ENCODE data around the gene ZBTB17. TPM values are rescaled to one million over a fixed set of nuclear protein-coding genes. Genes with fewer than 3 reads are reported as not detected.
A peak's percentile ranks its signal among the peaks of the same experiment; 100 is the strongest.

Gene ZBTB17
- total RNA-seq, 1 experiment from 2014 or later, result 46.3 TPM

GRCh38 chr1:15968172-15968571, 7.7 kb downstream of the ZBTB17 start:
- no TSS peak for BruUV-seq (replicated peaks)
- no peak overlapping the region for H3K27ac Mint-ChIP-seq (ENCODE audit: low read depth, unreplicated experiment)
- ChIA-PET POLR2A (interaction anchor here (0.9 kb wide), 1 partner anchor 12 kb away, joined by 3 read pairs; no protein-coding TSS in a partner anchor), CTCF (no interaction called here)
- intact Hi-C loops (cut with micrococcal nuclease), result no loop called here
- H3K9me3 Mint-ChIP-seq (ENCODE audit: unreplicated experiment), result no peaks in the 10 kb centered on the region
- no peaks in the 10 kb centered on the region for H3K27me3 Mint-ChIP-seq (ENCODE audit: insufficient read depth, unreplicated experiment)
- H3K4me1 Mint-ChIP-seq (ENCODE audit: insufficient read depth, unreplicated experiment), result peaks cover 11% of the 10 kb centered on the region
- no peak for DNase-seq (ENCODE audit: unreplicated experiment)
- H3K4me3 Mint-ChIP-seq (ENCODE audit: unreplicated experiment), result no peak overlapping the region
- H3K36me3 Mint-ChIP-seq (ENCODE audit: insufficient read depth, unreplicated experiment), result peaks cover 25% of the 10 kb centered on the region
- no peak for TF ChIP-seq CTCF (IDR thresholded peaks at IDR 0.05; ENCODE audit: unreplicated experiment)

- Mint-ChIP-seq H3K36me3 (ENCODE audit: insufficient read depth, unreplicated experiment) (peaks cover 18% of the 10 kb centered on the region), H3K27me3 (ENCODE audit: insufficient read depth, unreplicated experiment) (no peaks in the 10 kb centered on the region), H3K9me3 (ENCODE audit: unreplicated experiment) (no peaks in the 10 kb centered on the region), H3K27ac (ENCODE audit: low read depth, unreplicated experiment) (no peak overlapping the region), H3K4me3 (ENCODE audit: unreplicated experiment) (no peak overlapping the region), H3K4me1 (ENCODE audit: insufficient read depth, unreplicated experiment) (peaks cover 13% of the 10 kb centered on the region)
- CTCF ChIA-PET, result interaction anchor here (0.7 kb wide), 1 partner anchor 53 kb away, joined by 3 read pairs; no protein-coding TSS in a partner anchor
- no peak for DNase-seq (ENCODE audit: unreplicated experiment)
- intact Hi-C loops (cut with micrococcal nuclease), result no loop called here
- POLR2A ChIA-PET, result interaction anchor here (1.8 kb wide), 1 partner anchor 9 kb away, joined by 6 read pairs; the partner anchor contains the start of gene ZBTB17
- BruUV-seq (replicated peaks), result no TSS peak
- no peak for TF ChIP-seq CTCF (IDR thresholded peaks at IDR 0.05; ENCODE audit: unreplicated experiment)
Observed at GRCh38 chr1:15966956-15967344, 9.0 kb downstream of the ZBTB17 start.

GRCh38 chr1:15966081-15966955, 9.6 kb downstream of the ZBTB17 start:
- ChIA-PET POLR2A (interaction anchor here (1.8 kb wide), 1 partner anchor 10 kb away, joined by 6 read pairs; the partner anchor contains the start of gene ZBTB17), CTCF (interaction anchor here (0.7 kb wide), 1 partner anchor 54 kb away, joined by 3 read pairs; no protein-coding TSS in a partner anchor)
- intact Hi-C loops (cut with micrococcal nuclease), result no loop called here
- TF ChIP-seq CTCF (IDR thresholded peaks at IDR 0.05; ENCODE audit: unreplicated experiment), result no peak
- Mint-ChIP-seq H3K36me3 (ENCODE audit: insufficient read depth, unreplicated experiment) (peaks cover 20% of the 10 kb centered on the region), H3K4me3 (ENCODE audit: unreplicated experiment) (no peak overlapping the region), H3K9me3 (ENCODE audit: unreplicated experiment) (no peaks in the 10 kb centered on the region), H3K27me3 (ENCODE audit: insufficient read depth, unreplicated experiment) (no peaks in the 10 kb centered on the region), H3K4me1 (ENCODE audit: insufficient read depth, unreplicated experiment) (peaks cover 13% of the 10 kb centered on the region), H3K27ac (ENCODE audit: low read depth, unreplicated experiment) (peak overlapping the region; percentile 16)
- BruUV-seq (replicated peaks), result no TSS peak
- DNase-seq (ENCODE audit: unreplicated experiment), result no peak

- DNase-seq (ENCODE audit: unreplicated experiment), result no peak
- POLR2A ChIA-PET, result interaction anchor here (1.8 kb wide), 1 partner anchor 11 kb away, joined by 6 read pairs; the partner anchor contains the start of gene ZBTB17
- TF ChIP-seq CTCF (IDR thresholded peaks at IDR 0.05; ENCODE audit: unreplicated experiment), result no peak
- intact Hi-C loops (cut with micrococcal nuclease), result no loop called here
- H3K27ac Mint-ChIP-seq (ENCODE audit: low read depth, unreplicated experiment), result peak overlapping the region; percentile 16
- peaks cover 13% of the 10 kb centered on the region for H3K4me1 Mint-ChIP-seq (ENCODE audit: insufficient read depth, unreplicated experiment)
- no peak overlapping the region for H3K4me3 Mint-ChIP-seq (ENCODE audit: unreplicated experiment)
- no peaks in the 10 kb centered on the region for H3K27me3 Mint-ChIP-seq (ENCODE audit: insufficient read depth, unreplicated experiment)
- peaks cover 16% of the 10 kb centered on the region for H3K36me3 Mint-ChIP-seq (ENCODE audit: insufficient read depth, unreplicated experiment)
- CTCF ChIA-PET, result interaction anchor here (0.5 kb wide), 1 partner anchor 36 kb away, joined by 4 read pairs; no protein-coding TSS in a partner anchor
- no TSS peak for BruUV-seq (replicated peaks)
- H3K9me3 Mint-ChIP-seq (ENCODE audit: unreplicated experiment), result no peaks in the 10 kb centered on the region
Observed at GRCh38 chr1:15965228-15965767, 10.6 kb downstream of the ZBTB17 start.
